ENCODE measurements around the gene CENPM.

Gene CENPM

DNA sequence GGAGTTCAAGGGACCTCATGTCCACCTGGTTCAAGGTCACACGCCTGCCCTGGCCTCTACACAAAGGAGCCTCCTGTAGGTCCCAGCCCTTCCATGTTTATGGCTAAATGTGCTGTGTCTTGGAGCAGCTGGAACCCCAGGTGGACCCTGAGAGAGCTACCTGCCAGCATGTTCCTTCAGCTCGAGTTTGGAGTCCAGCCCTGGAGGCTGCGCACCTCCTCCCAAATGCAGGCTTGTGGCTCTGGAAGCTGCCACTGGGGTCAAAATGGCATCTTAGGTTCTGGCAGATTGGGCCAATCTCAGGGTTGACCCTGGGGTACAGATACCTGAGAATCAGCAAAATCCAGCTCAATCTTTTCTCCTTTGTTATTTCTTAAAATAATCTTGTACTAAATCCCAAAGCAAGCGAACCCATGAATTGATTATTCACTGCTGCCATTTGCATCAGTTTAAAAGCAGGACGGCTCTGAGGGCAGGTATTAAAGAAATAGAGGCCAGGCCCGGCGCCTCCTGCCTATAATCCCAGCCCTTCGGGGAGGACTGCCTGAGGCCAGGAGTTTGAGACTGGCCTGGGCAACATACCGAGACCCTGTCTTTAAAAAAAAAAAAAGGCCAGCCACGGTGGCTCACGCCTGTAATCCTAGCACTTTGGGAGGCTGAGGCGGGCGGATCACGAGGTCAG is 23.2 kb downstream of the CENPM start:
- DNase-seq (ENCODE audit: low read depth, low spot score): no peak
- ChIA-PET CTCF (interaction anchor here (1.0 to 1.9 kb wide), 3 partner anchors 17 to 124 kb away, joined by 3 to 7 read pairs (median 4); no protein-coding TSS in a partner anchor), POLR2A (no interaction called here)
- no peak overlapping the region for H3K4me3 ChIP-seq (ENCODE audit: low read depth, low read length)
- TF ChIP-seq, protein P1, sequence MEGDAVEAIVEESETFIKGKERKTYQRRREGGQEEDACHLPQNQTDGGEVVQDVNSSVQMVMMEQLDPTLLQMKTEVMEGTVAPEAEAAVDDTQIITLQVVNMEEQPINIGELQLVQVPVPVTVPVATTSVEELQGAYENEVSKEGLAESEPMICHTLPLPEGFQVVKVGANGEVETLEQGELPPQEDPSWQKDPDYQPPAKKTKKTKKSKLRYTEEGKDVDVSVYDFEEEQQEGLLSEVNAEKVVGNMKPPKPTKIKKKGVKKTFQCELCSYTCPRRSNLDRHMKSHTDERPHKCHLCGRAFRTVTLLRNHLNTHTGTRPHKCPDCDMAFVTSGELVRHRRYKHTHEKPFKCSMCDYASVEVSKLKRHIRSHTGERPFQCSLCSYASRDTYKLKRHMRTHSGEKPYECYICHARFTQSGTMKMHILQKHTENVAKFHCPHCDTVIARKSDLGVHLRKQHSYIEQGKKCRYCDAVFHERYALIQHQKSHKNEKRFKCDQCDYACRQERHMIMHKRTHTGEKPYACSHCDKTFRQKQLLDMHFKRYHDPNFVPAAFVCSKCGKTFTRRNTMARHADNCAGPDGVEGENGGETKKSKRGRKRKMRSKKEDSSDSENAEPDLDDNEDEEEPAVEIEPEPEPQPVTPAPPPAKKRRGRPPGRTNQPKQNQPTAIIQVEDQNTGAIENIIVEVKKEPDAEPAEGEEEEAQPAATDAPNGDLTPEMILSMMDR (IDR thresholded peaks at IDR 0.05; ENCODE audit: insufficient read depth, low read length, missing control alignments): no peak

DNA sequence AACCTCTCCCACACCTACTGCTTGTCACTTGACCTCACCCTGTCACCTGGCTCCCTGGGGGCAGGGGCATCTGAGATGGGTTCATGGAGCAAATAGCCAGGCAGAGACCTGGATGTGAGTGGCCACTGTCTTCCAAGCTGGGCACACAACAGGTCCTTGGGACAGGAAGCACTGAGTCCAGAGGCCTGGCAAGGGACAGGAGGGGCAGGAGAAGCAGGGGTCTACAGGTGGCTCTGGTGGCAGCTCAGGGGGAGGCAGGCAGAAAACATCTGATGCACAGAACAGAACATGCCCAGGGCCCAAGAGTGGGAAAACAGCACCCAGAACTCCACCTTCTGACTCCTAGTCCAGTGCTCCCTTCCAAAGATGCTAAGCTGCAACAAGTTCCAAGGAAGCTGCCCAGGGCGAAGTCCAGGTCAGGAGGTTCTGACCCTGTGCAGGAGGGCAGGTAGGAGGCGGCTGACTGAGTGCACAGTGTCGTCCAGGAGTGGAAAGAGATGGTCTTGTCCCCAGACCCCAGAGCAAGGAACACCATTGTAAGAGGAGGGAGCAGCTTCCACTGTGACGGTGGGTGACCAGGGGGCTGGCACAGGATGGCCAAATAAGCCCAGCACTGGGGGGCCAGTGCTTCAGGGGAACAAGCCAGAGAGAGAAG is 23.9 kb downstream of the CENPM start:
- TF ChIP-seq, protein P1 (IDR thresholded peaks at IDR 0.05; ENCODE audit: insufficient read depth, low read length, missing control alignments): no peak
- no peak for DNase-seq (ENCODE audit: low read depth, low spot score)
- CTCF ChIA-PET: interaction anchor here (0.9 to 1.9 kb wide), 5 partner anchors 17 to 226 kb away, joined by 3 to 7 read pairs (median 4); no protein-coding TSS in a partner anchor
- no peak overlapping the region for H3K4me3 ChIP-seq (ENCODE audit: low read depth, low read length)
- POLR2A ChIA-PET: no interaction called here

DNA sequence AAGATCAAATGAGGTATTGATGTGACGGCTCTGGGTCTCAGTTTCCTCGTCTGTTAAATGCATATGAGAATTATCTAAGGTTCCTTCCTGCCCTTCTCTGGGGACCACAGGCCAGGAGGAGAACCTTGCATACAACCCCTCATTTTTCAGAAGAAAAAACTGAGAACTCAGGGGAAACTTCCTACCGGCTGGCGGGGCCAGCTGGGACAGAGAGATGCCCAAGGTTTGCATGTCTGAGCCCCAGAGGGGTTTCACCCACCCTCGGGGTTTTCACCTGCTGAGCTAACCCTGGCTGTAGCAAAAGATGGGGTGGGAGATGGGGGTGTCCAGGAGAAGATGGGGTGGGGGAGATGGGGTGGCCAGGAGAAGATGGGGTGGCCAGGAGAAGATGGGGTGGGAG is 24.6 kb downstream of the CENPM start:
- no peak for DNase-seq (ENCODE audit: low read depth, low spot score)
- CTCF ChIA-PET: interaction anchor here (0.9 to 1.8 kb wide), 3 partner anchors 19 to 225 kb away, joined by 3 to 7 read pairs (median 6); no protein-coding TSS in a partner anchor
- POLR2A ChIA-PET: no interaction called here
- TF ChIP-seq, protein P1 (IDR thresholded peaks at IDR 0.05; ENCODE audit: insufficient read depth, low read length, missing control alignments): no peak
- H3K4me3 ChIP-seq (ENCODE audit: low read depth, low read length): no peak overlapping the region

DNA sequence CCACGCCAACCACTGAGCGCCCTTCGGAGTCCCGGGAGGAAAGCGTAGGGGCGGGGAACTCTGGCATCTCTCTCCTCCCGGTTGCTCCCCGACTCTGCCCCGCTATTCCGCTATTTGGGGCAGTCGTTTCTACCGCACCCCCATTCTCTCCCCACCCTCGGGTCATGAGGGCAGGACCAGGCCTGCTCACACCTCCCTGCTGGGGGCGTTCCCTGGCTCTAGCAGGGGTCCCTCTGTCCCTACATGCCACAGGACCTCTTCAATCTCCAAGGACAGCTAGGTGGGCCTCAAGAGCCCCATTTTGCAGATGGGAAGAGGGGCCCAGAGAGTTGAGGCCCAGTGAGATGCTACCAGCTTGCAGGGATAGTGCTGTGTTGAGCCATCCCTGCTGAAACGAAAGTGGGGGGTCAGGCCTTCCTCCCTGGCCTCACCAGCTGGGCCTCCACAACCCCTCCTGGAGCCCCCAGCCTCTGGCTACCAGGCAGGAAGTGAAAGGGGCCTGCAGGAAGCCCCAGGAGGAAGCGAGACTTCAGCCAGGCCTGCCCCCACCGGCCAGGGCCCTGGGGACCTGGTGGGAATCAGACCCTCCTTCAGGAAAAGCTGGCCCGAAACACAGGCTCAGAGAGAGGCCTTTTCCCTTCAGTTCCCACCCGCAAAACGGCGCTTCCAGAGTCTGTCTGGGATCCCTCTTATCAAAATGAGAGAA is 26.5 kb downstream of the CENPM start:
- no peak overlapping the region for H3K4me3 ChIP-seq (ENCODE audit: low read depth, low read length)
- TF ChIP-seq, protein P1 (IDR thresholded peaks at IDR 0.05; ENCODE audit: insufficient read depth, low read length, missing control alignments): no peak
- CTCF ChIA-PET: interaction anchor here (0.9 kb wide), 1 partner anchor 223 kb away, joined by 3 read pairs; no protein-coding TSS in a partner anchor
- no peak for DNase-seq (ENCODE audit: low read depth, low spot score)
- POLR2A ChIA-PET: no interaction called here

DNA sequence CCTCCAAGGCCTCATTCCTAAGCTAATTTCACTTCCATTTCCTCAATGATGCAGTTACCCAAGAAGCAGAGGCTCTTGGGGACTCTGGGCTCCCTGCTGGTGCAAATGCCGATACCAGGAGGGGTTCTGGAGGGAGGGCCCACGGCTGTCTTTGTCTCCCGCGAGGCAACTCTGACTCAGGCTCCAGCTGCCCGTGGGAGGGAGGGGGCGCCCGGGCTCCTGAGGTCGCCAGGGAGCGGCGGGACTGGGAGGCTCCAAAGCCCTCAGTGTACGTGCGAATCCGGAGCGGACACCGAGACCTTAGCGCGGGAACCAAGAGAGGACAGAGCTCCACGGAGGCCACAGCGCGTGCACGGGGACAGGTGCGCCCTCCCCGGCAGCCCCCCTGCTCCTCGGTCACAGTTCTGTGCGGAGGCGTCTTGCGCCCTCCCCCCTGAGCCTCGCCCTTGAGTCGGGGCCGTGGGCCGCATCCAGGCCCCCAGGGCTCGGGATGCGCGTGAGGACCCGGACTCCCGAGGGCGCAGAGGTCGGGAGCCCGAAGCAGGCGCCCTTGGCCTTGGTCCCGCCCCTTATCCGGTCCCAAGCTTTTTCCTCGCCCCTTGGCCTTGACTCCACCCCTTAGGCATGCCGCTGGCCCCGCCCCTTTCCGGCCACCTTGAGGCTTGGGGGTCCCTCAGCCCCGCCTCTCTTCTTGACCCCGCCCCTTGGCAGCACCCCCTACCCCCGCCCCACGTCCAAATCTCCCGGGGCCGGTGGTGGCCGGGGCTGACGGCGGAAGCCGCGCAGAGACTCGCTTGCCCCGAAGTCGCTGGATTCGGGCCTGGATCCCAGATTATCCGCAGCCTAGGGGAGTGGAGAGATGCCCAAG is 27.4 kb downstream of the CENPM start:
- DNase-seq (ENCODE audit: low read depth, low spot score): no peak
- TF ChIP-seq, protein P1 (IDR thresholded peaks at IDR 0.05; ENCODE audit: insufficient read depth, low read length, missing control alignments): no peak
- POLR2A ChIA-PET: interaction anchor here (0.6 kb wide), 1 partner anchor 329 kb away, joined by 3 read pairs; no protein-coding TSS in a partner anchor
- CTCF ChIA-PET: no interaction called here
- peak overlapping the region; percentile 44 for H3K4me3 ChIP-seq (ENCODE audit: low read depth, low read length)

All from AG04449 (cell line).